IPS-20b (cell line): ENCODE results near the gene LRRC1.

Experiments
- H3K27ac ChIP-seq: one replicate; pipeline ENCODE4 v1.5.1; 2013; ENCODE audit warnings: low read length
- H3K27me3 ChIP-seq: 2 replicates; pipeline ENCODE4 v1.6.1; 2013; ENCODE audit warnings: mild to moderate bottlenecking, low read length, inconsistent platforms; ENCODE audit not compliant: insufficient read depth
- H3K36me3 ChIP-seq: 2 replicates; pipeline ENCODE4 v1.6.1; 2013; ENCODE audit warnings: low read depth, mild to moderate bottlenecking, inconsistent platforms, low read length, moderate library complexity; ENCODE audit not compliant: insufficient read depth
- H3K4me1 ChIP-seq: 2 replicates; pipeline ENCODE4 v1.6.1; 2013; ENCODE audit warnings: mild to moderate bottlenecking, control low read depth, inconsistent platforms, low read length, moderate library complexity; ENCODE audit not compliant: insufficient read depth
- H3K4me3 ChIP-seq: 2 replicates; pipeline ENCODE4 v1.5.1; 2013; ENCODE audit warnings: mild to moderate bottlenecking, low read length, inconsistent platforms
- H3K9ac ChIP-seq: 2 replicates; pipeline ENCODE4 v1.6.1; 2013; ENCODE audit warnings: low read depth, mild to moderate bottlenecking, inconsistent platforms, low read length, moderate library complexity
- H3K9me3 ChIP-seq: 2 replicates; pipeline ENCODE4 v1.6.1; 2013; ENCODE audit warnings: mild to moderate bottlenecking, low read depth, low read length, inconsistent platforms; ENCODE audit not compliant: insufficient read depth

Gene LRRC1

GRCh38 chr6:53833155-53833554, 38.4 kb downstream of the LRRC1 start:
- Histone ChIP-seq H3K36me3 (no peaks in the 10 kb centered on the region), H3K27ac (no peak overlapping the region), H3K27me3 (no peaks in the 10 kb centered on the region), H3K4me1 (peaks cover 16% of the 10 kb centered on the region), H3K9me3 (no peaks in the 10 kb centered on the region), H3K9ac (no peak overlapping the region), H3K4me3 (no peak overlapping the region)

- Histone ChIP-seq H3K27ac (no peak overlapping the region), H3K9ac (no peak overlapping the region), H3K9me3 (no peaks in the 10 kb centered on the region), H3K36me3 (no peaks in the 10 kb centered on the region), H3K27me3 (no peaks in the 10 kb centered on the region), H3K4me1 (peaks cover 16% of the 10 kb centered on the region), H3K4me3 (no peak overlapping the region)
Observed at GRCh38 chr6:53834132-53834531, 39.3 kb downstream of the LRRC1 start.

DNA sequence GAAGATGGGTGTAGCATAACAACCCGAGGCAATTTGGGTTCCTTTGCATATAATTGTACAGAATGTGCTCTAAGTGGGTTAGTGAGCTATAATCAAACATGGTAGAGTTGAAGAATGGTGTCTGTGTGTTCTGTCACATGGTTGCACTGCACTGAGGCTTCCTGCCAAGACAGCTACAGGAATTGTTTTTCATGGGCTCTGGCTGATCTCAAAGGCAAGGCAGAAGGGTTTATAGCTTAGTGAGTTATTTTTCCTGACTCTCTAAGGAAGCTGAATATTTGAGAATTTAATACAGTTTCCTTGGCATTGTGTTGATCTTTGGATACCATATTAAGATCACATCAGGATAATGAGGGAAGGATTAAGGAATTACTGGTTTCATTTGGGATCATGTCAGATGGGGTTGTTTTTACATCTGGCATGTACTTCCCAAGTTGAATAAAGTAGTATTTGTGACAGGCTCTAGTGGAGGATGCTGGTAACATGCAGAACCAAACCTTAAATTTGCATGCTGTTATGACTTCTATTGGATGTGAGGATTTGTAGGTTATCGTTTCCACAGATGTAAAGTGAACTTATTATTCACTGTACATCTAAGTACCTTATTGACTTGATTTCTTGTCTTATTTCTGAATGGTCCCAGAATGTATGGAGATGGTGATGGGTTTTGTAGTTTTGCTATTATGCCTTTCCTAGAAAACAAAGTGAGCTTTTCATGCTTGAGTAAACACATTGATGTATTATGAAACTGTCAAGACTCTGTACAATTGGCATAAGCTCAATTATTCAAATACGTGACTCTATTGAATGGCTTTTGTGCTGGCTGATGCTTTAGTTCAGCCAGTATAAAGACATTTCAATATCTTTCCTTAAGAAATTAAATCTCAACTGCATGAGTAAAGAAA, 43.3 kb downstream of the LRRC1 start:
- no peak overlapping the region for H3K4me3 ChIP-seq
- H3K36me3 ChIP-seq: no peaks in the 10 kb centered on the region
- no peak overlapping the region for H3K9ac ChIP-seq
- peaks cover 7% of the 10 kb centered on the region; the same call in 1 of the 2 replicates for H3K9me3 ChIP-seq
- no peaks in the 10 kb centered on the region for H3K4me1 ChIP-seq
- no peak overlapping the region for H3K27ac ChIP-seq
- H3K27me3 ChIP-seq: no peaks in the 10 kb centered on the region

DNA sequence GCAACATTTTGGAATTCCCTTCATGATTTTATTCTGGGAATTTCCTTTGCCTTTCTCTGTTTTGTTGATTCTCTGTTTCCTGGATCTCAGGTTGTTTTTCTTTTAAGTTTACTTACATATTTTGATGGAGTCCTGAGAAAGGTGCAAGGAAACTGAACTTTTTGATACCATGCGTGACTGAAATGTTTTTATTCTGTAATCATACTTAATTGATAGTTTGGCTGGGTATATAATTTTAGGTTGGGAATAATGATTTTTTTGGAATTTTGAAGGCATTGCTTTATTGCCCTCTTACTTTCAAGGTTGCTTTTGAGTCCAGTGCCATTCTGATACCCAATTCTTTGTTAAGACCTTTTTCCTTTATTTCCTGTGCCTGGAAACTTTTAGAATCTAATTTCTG, 45.2 kb downstream of the LRRC1 start:
- no peak overlapping the region for H3K4me3 ChIP-seq
- H3K27me3 ChIP-seq: no peaks in the 10 kb centered on the region
- no peaks in the 10 kb centered on the region for H3K36me3 ChIP-seq
- H3K27ac ChIP-seq: no peak overlapping the region
- peaks cover 7% of the 10 kb centered on the region; the same call in 1 of the 2 replicates for H3K9me3 ChIP-seq
- H3K4me1 ChIP-seq: no peaks in the 10 kb centered on the region
- no peak overlapping the region for H3K9ac ChIP-seq

GRCh38 chr6:53845280-53846195, 50.7 kb downstream of the LRRC1 start:
- Histone ChIP-seq H3K4me1 (no peaks in the 10 kb centered on the region), H3K27me3 (no peaks in the 10 kb centered on the region), H3K36me3 (no peaks in the 10 kb centered on the region), H3K4me3 (no peak overlapping the region), H3K9ac (no peak overlapping the region), H3K27ac (no peak overlapping the region), H3K9me3 (no peaks in the 10 kb centered on the region)

DNA sequence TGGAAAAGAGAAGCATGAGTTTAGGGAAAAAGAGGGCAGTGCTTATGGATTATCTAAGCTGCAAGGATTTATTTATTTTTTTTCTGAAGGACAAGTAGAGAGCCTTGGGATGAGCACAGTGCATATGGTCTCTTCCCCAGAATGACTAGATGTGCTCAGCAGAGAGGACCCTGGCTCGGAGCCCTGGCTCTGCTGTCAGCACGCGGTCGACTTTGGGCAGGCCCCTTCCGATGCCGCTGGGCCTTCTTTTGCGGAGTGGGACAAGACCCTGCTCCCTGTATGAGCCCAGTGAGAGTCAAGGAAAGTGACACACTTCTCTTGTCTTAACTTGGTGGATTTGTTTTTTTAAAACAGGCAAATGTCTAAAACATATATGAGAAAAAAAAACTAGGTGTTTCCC, 51.4 kb downstream of the LRRC1 start:
- Histone ChIP-seq H3K9ac (no peak overlapping the region), H3K27ac (no peak overlapping the region), H3K9me3 (no peaks in the 10 kb centered on the region), H3K27me3 (no peaks in the 10 kb centered on the region), H3K4me3 (no peak overlapping the region), H3K36me3 (no peaks in the 10 kb centered on the region), H3K4me1 (no peaks in the 10 kb centered on the region)

DNA sequence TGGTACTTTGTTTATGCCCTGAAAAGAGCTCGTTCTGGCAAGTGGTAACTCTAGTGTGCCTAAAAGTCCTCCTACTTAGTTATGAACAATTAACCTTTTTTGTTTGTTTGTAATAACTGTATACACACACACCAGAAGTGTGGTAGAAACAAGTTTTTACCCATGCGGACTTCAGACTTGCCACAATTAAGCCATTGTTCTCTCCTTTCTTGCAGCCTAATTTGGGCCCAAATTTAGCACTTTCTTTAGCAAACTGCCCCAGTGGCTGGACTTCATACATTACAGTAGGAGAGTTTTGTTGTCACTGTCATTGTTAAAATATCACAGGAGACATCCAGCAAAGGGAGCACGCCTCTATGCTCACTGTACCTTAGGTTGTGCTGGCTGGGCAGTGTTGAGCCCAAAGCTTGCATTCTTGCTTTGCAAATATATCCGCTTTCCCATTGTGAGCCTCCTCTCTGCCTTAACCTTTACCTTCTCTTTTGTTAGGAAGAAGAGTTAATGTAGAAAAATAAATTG, 53.0 kb downstream of the LRRC1 start:
- H3K4me3 ChIP-seq: no peak overlapping the region
- H3K27me3 ChIP-seq: no peaks in the 10 kb centered on the region
- H3K36me3 ChIP-seq: no peaks in the 10 kb centered on the region
- no peaks in the 10 kb centered on the region for H3K9me3 ChIP-seq
- no peak overlapping the region for H3K27ac ChIP-seq
- no peaks in the 10 kb centered on the region for H3K4me1 ChIP-seq
- H3K9ac ChIP-seq: no peak overlapping the region

- no peaks in the 10 kb centered on the region for H3K9me3 ChIP-seq
- no peak overlapping the region for H3K9ac ChIP-seq
- H3K27me3 ChIP-seq: no peaks in the 10 kb centered on the region
- no peak overlapping the region for H3K4me3 ChIP-seq
- no peak overlapping the region for H3K27ac ChIP-seq
- no peaks in the 10 kb centered on the region for H3K36me3 ChIP-seq
- 0 out of 2 replicates have a peak, but pooled peaks cover 6% of the 10 kb centered on the region for H3K4me1 ChIP-seq
Observed at GRCh38 chr6:53850527-53850926, 55.7 kb downstream of the LRRC1 start.

- Histone ChIP-seq H3K9ac (no peak overlapping the region), H3K9me3 (no peaks in the 10 kb centered on the region), H3K27ac (no peak overlapping the region), H3K4me3 (no peak overlapping the region), H3K36me3 (no peaks in the 10 kb centered on the region), H3K27me3 (no peaks in the 10 kb centered on the region), H3K4me1 (0 out of 2 replicates have a peak, but pooled peaks cover 6% of the 10 kb centered on the region)
Observed at GRCh38 chr6:53851561-53851960, 56.8 kb downstream of the LRRC1 start.

DNA sequence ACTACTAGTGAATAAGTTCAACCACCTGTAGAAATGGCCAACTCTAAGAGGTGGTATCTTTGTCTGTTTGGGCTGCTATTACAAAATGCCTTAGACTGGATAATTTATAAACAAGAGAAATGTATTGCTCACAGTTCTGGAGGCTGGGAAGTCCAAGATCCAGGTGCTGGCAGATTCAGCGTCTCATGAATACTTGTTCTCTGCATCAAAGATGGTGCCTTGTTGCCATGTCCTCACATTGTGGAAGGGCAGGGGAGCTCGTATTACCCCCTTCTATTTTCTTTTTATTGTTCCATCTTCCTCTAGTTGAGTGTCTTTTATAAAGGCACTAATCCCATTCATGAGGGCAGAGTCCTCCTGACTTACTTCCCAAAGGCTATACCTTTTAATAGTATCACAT, 58.0 kb downstream of the LRRC1 start:
- Histone ChIP-seq H3K9ac (no peak overlapping the region), H3K9me3 (no peaks in the 10 kb centered on the region), H3K36me3 (no peaks in the 10 kb centered on the region), H3K27ac (no peak overlapping the region), H3K4me3 (no peak overlapping the region), H3K4me1 (peaks cover 11% of the 10 kb centered on the region; the same call in 1 of the 2 replicates), H3K27me3 (no peaks in the 10 kb centered on the region)

DNA sequence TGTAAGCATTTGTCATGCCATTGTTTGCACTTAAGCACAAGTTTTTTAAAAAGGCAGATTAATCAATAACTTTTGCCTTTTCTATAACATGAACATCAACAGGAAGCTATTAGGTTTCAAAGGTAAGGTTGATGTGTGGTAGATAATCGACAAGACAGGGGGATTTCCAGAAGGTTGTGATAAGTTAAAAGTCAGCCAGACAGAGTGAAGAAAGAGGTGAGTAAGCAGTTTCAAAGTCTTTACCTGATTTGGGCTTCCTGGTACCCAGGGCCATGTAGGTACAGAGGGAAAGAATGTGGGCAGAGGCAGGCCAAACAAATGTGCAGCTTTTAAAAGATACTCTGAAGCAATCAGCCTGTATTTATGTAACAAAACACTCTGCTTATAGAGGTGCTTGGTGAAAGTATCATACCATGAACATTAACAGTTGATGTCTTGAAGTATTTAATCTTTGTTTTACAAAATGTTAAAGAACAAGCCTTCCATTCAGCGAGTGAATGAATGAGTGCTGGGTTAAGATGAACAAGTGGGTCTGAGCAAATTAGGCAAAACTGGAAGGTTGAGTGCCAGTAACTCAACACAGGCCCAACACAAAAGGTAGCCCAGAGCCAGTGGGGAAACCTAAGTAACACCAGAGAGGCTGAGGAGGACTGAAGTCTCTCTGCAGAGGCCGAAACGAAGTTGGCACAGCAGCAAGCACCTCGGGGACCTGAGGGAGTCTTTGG, 60.2 kb downstream of the LRRC1 start:
- no peaks in the 10 kb centered on the region for H3K36me3 ChIP-seq
- no peak overlapping the region for H3K9ac ChIP-seq
- peaks cover 11% of the 10 kb centered on the region; the same call in 1 of the 2 replicates for H3K4me1 ChIP-seq
- H3K27ac ChIP-seq: no peak overlapping the region
- H3K4me3 ChIP-seq: no peak overlapping the region
- no peaks in the 10 kb centered on the region for H3K27me3 ChIP-seq
- no peaks in the 10 kb centered on the region for H3K9me3 ChIP-seq
